T1000 (cell line): ENCODE results near the gene AFTPH.

ENCODE experiments used
- DNase-seq: peaks from one replicate; lab custom pipeline; 2025; ENCODE audit warnings: mixed read lengths; lab: John Stamatoyannopoulos, UW

AFTPH gene

GRCh38 chr2:64613276-64613675 lies 89.1 kb downstream of the AFTPH start:
- no peak for DNase-seq

- no peak for DNase-seq
These were observed 91.2 kb downstream of the AFTPH start for GRCh38 chr2:64615192-64615763.

GRCh38 chr2:64615844-64616536 lies 91.9 kb downstream of the AFTPH start:
- no peak for DNase-seq

GRCh38 chr2:64617631-64618151 lies 93.6 kb downstream of the AFTPH start:
- DNase-seq, result no peak

GRCh38 chr2:64620661-64621060 lies 96.5 kb downstream of the AFTPH start:
- no peak for DNase-seq

GRCh38 chr2:64622443-64623241 lies 98.5 kb downstream of the AFTPH start:
- no peak for DNase-seq

- no peak for DNase-seq
These were observed 99.2 kb downstream of the AFTPH start for GRCh38 chr2:64623242-64623850.

GRCh38 chr2:64624108-64624610 lies 100.0 kb downstream of the AFTPH start:
- DNase-seq, result no peak

GRCh38 chr2:64624862-64625261 lies 100.7 kb downstream of the AFTPH start:
- DNase-seq, result no peak

GRCh38 chr2:64625299-64626145 lies 101.4 kb downstream of the AFTPH start:
- DNase-seq, result no peak

GRCh38 chr2:64626146-64626809 lies 102.2 kb downstream of the AFTPH start:
- no peak for DNase-seq

- no peak for DNase-seq
These were observed 103.0 kb downstream of the AFTPH start for GRCh38 chr2:64626963-64627760.

- no peak for DNase-seq
These were observed 104.0 kb downstream of the AFTPH start for GRCh38 chr2:64627860-64628841.

- no peak for DNase-seq
These were observed 105.2 kb downstream of the AFTPH start for GRCh38 chr2:64629329-64629781.

GRCh38 chr2:64629875-64630274 lies 105.7 kb downstream of the AFTPH start:
- no peak for DNase-seq

- no peak for DNase-seq
These were observed 106.6 kb downstream of the AFTPH start for GRCh38 chr2:64630752-64631151.

- no peak for DNase-seq
These were observed 107.6 kb downstream of the AFTPH start for GRCh38 chr2:64631771-64632170.
